ENCODE results near the gene POLR3E. TPM values are rescaled to one million over a fixed set of nuclear protein-coding genes. Genes with fewer than 3 reads are reported as not detected.

The POLR3E gene
- total RNA-seq, 1 donor from 2014 or later: 32.5 TPM

- H3K36me3 ChIP-seq (ENCODE audit: insufficient read depth, low read length): peaks cover 3% of the 10 kb centered on the region
- no peaks in the 10 kb centered on the region for H3K27me3 ChIP-seq (ENCODE audit: insufficient read depth, low read length)
- DNase-seq (ENCODE audit: low read depth) (no peak), FAIRE-seq (no peak)
- H3K9ac ChIP-seq (ENCODE audit: low read length): no peak overlapping the region
- H3K4me2 ChIP-seq (ENCODE audit: low read length): no peak overlapping the region
- no peak overlapping the region for H3K4me3 Mint-ChIP-seq (ENCODE audit: unreplicated experiment)
- H3K27ac ChIP-seq (ENCODE audit: low read depth, low read length): no peak overlapping the region
- H3K79me2 ChIP-seq (ENCODE audit: insufficient read depth, low read length): peaks cover 5% of the 10 kb centered on the region
- no peaks in the 10 kb centered on the region for H3K4me1 Mint-ChIP-seq (ENCODE audit: low read depth, unreplicated experiment)
- H3K9me3 ChIP-seq (ENCODE audit: insufficient read depth, low read depth, low read length): no peaks in the 10 kb centered on the region
- H2AFZ ChIP-seq (ENCODE audit: low read depth, low read length): no peak overlapping the region
- H3K4me1 ChIP-seq (ENCODE audit: insufficient read depth, low read length): no peaks in the 10 kb centered on the region
- H3K9me3 Mint-ChIP-seq (ENCODE audit: unreplicated experiment): no peaks in the 10 kb centered on the region
- peaks cover 17% of the 10 kb centered on the region for H4K20me1 ChIP-seq (ENCODE audit: insufficient read depth, low read length)
- no peak overlapping the region for H3K4me3 ChIP-seq (ENCODE audit: insufficient read depth, low read depth, low read length)
- H3K27ac Mint-ChIP-seq (ENCODE audit: unreplicated experiment): no peak overlapping the region
- H3K36me3 Mint-ChIP-seq (ENCODE audit: low read depth, unreplicated experiment): peaks cover 14% of the 10 kb centered on the region
- TF ChIP-seq CTCF (IDR thresholded peaks at IDR 0.05; ENCODE audit: insufficient read depth, low read depth, low read length): no peak
- TF ChIP-seq EZH2 (IDR thresholded peaks at IDR 0.05; ENCODE audit: insufficient read depth, low read length): no peak
- no peaks in the 10 kb centered on the region for H3K27me3 Mint-ChIP-seq (ENCODE audit: low read depth, unreplicated experiment)
These were observed 19.9 kb downstream of the POLR3E start for GRCh38 chr16:22317001-22317530.

- DNase-seq (ENCODE audit: low read depth) (no peak), FAIRE-seq (no peak)
- H4K20me1 ChIP-seq (ENCODE audit: insufficient read depth, low read length): peaks cover 22% of the 10 kb centered on the region
- H2AFZ ChIP-seq (ENCODE audit: low read depth, low read length): no peak overlapping the region
- H3K9me3 Mint-ChIP-seq (ENCODE audit: unreplicated experiment): no peaks in the 10 kb centered on the region
- H3K27me3 Mint-ChIP-seq (ENCODE audit: low read depth, unreplicated experiment): no peaks in the 10 kb centered on the region
- no peak overlapping the region for H3K9ac ChIP-seq (ENCODE audit: low read length)
- H3K4me3 ChIP-seq (ENCODE audit: insufficient read depth, low read depth, low read length): no peak overlapping the region
- H3K27ac ChIP-seq (ENCODE audit: low read depth, low read length): no peak overlapping the region
- no peak overlapping the region for H3K4me2 ChIP-seq (ENCODE audit: low read length)
- no peaks in the 10 kb centered on the region for H3K27me3 ChIP-seq (ENCODE audit: insufficient read depth, low read length)
- TF ChIP-seq EZH2 (IDR thresholded peaks at IDR 0.05; ENCODE audit: insufficient read depth, low read length) (no peak), CTCF (IDR thresholded peaks at IDR 0.05; ENCODE audit: insufficient read depth, low read depth, low read length) (no peak)
- H3K27ac Mint-ChIP-seq (ENCODE audit: unreplicated experiment): no peak overlapping the region
- peaks cover 5% of the 10 kb centered on the region for H3K79me2 ChIP-seq (ENCODE audit: insufficient read depth, low read length)
- no peaks in the 10 kb centered on the region for H3K4me1 ChIP-seq (ENCODE audit: insufficient read depth, low read length)
- H3K36me3 Mint-ChIP-seq (ENCODE audit: low read depth, unreplicated experiment): peaks cover 16% of the 10 kb centered on the region
- H3K9me3 ChIP-seq (ENCODE audit: insufficient read depth, low read depth, low read length): no peaks in the 10 kb centered on the region
- H3K4me1 Mint-ChIP-seq (ENCODE audit: low read depth, unreplicated experiment): no peaks in the 10 kb centered on the region
- peaks cover 2% of the 10 kb centered on the region for H3K36me3 ChIP-seq (ENCODE audit: insufficient read depth, low read length)
- H3K4me3 Mint-ChIP-seq (ENCODE audit: unreplicated experiment): no peak overlapping the region
These were observed 20.4 kb downstream of the POLR3E start for GRCh38 chr16:22317625-22318024.

DNA sequence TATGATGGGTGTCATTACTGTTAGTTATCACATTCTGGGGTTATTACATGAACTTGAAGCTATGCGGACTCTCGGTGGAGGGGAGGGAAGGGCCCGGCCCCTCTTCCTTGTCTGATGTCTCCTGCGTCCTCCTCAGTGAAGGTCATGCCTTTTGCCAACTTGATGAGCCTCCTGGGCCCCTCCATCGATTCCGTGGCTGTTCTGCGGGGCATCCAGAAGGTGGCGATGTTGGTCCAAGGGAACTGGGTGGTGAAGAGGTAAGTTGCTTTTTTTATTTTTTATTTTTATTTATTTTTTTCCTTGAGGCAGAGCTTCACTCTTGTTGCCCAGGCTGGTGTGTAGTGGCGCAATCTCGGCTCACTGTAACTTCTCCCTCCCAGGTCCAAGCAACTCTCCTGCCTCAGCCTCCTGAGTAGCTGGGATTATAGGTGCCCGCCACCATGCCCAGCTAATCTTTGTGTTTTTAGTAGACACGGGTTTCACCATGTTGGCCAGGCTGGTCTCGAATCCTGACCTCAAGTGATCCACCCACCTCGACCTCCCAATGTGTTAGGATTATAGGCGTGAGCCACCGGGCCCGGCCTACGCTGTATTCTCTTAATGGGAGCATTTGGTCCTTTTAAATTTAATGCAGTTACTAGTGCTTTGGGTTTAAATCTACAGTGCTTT lies 21.6 kb downstream of the POLR3E start:
- DNase-seq (ENCODE audit: low read depth) (no peak), FAIRE-seq (no peak)
- H3K4me3 ChIP-seq (ENCODE audit: insufficient read depth, low read depth, low read length): no peak overlapping the region
- H3K27me3 ChIP-seq (ENCODE audit: insufficient read depth, low read length): no peaks in the 10 kb centered on the region
- H3K27ac ChIP-seq (ENCODE audit: low read depth, low read length): no peak overlapping the region
- no peaks in the 10 kb centered on the region for H3K4me1 Mint-ChIP-seq (ENCODE audit: low read depth, unreplicated experiment)
- peaks cover 22% of the 10 kb centered on the region for H4K20me1 ChIP-seq (ENCODE audit: insufficient read depth, low read length)
- no peaks in the 10 kb centered on the region for H3K4me1 ChIP-seq (ENCODE audit: insufficient read depth, low read length)
- peaks cover 5% of the 10 kb centered on the region for H3K79me2 ChIP-seq (ENCODE audit: insufficient read depth, low read length)
- no peak overlapping the region for H3K27ac Mint-ChIP-seq (ENCODE audit: unreplicated experiment)
- H3K27me3 Mint-ChIP-seq (ENCODE audit: low read depth, unreplicated experiment): no peaks in the 10 kb centered on the region
- H3K9me3 ChIP-seq (ENCODE audit: insufficient read depth, low read depth, low read length): no peaks in the 10 kb centered on the region
- H3K36me3 ChIP-seq (ENCODE audit: insufficient read depth, low read length): peaks cover 2% of the 10 kb centered on the region
- H3K9me3 Mint-ChIP-seq (ENCODE audit: unreplicated experiment): no peaks in the 10 kb centered on the region
- no peak overlapping the region for H3K4me2 ChIP-seq (ENCODE audit: low read length)
- H2AFZ ChIP-seq (ENCODE audit: low read depth, low read length): no peak overlapping the region
- peak; percentile 28 for TF ChIP-seq CTCF (IDR thresholded peaks at IDR 0.05; ENCODE audit: insufficient read depth, low read depth, low read length)
- TF ChIP-seq EZH2 (IDR thresholded peaks at IDR 0.05; ENCODE audit: insufficient read depth, low read length): no peak
- no peak overlapping the region for H3K4me3 Mint-ChIP-seq (ENCODE audit: unreplicated experiment)
- peaks cover 13% of the 10 kb centered on the region for H3K36me3 Mint-ChIP-seq (ENCODE audit: low read depth, unreplicated experiment)
- H3K9ac ChIP-seq (ENCODE audit: low read length): no peak overlapping the region

Measured in astrocyte (in vitro differentiated cells and primary cell).